GM21737 (cell line): ENCODE data around the gene UFSP1.

Source experiments
- ATAC-seq: cut with Tn5 transposase; IDR thresholded peaks from one replicate; pipeline ENCODE4 v1.9.1; 2021; ENCODE audit warnings: mild to moderate bottlenecking, moderate library complexity; ENCODE audit not compliant: unreplicated experiment

Gene UFSP1

GRCh38 chr7:100895956-100896731 is 6.6 kb upstream of the UFSP1 start:
- no peak for ATAC-seq

DNA sequence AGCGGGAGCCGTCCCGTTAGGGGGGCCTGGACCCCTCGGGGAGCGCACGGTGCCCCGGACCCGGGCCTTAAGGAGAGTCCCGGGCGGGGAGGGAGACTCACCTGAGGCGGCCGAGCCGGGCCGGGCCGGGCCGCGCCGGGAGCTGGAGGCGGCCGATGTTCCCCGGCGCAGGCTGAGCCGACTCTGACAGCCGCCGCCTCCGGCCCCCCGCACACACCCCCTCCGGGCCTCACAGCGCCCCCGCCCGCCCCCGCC is 6.1 kb upstream of the UFSP1 start, which contains the start of gene ACHE:
TSS of gene ACHE (minus strand) at position 188 of the 255 bp plus-strand sequence. CDS start 1,656 bp downstream, outside the sequence.
- ATAC-seq = no peak

GRCh38 chr7:100894860-100895700 is 5.6 kb upstream of the UFSP1 start:
- ATAC-seq = no peak

DNA sequence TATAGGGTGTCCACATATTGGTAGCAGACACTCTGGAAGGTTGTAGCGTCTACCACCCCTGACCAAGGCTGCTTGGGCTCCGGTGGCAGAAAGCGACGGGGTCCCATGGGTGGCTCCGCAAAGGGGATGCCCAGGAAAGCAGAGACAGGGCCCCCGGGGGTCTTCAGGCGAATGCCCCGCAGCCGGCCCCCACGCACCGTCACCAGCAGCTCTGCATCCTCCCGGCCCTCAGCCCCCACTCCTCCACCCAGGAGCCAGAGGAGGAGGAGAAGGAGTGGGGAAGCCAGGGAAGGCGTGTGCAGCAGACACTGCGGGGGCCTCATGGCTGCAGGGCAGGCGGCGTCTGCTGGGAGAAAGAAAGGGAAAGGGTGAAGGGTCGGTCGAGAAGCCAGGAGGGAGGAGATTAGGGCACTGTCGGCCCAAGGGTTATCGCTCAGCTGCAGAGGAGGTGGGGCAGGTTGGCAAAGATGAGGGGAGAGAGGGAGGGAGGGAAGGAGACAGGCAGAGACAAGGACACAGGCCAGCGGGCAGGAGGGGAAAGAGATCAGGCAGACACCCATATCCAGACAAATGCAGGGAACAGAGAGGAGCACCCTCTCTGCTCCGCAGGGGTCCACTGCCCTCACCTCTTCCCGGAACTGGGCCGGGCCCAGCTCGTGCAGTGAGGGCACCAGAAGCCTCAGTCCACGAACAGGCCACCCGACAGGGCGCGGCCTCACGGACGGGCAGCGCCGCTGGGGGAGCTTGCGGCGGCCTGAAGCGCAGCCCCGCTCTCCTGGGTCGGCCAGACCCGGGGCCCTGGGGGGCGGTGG is 4.6 kb upstream of the UFSP1 start:
- ATAC-seq = no peak

DNA sequence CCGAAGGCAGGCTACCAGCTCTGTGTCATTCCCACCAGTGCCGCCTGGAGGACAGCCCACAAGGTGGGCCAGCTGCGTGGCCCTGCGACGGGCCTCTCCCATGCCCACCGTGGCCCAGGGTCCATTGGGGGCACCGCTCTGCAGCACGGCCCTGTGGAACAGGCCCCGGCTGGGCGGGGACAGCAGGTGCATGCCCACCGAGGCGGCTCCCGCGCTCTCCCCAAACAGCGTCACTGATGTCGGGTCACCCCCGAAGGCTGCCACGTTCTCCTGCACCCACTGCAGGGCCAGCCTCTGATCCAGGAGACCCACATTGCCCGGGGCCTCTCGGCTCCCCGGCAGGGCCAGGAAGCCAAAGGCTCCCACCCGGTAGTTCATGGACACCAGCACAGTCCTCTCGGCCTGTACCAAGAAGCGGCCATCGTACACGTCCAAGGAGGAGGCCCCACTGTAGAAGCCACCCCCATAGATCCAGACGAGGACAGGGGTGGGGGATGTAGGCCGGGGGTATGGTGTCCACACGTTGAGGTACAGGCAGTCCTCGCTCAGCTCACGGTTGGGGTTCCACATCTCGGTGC is 3.9 kb upstream of the UFSP1 start:
- no peak for ATAC-seq

DNA sequence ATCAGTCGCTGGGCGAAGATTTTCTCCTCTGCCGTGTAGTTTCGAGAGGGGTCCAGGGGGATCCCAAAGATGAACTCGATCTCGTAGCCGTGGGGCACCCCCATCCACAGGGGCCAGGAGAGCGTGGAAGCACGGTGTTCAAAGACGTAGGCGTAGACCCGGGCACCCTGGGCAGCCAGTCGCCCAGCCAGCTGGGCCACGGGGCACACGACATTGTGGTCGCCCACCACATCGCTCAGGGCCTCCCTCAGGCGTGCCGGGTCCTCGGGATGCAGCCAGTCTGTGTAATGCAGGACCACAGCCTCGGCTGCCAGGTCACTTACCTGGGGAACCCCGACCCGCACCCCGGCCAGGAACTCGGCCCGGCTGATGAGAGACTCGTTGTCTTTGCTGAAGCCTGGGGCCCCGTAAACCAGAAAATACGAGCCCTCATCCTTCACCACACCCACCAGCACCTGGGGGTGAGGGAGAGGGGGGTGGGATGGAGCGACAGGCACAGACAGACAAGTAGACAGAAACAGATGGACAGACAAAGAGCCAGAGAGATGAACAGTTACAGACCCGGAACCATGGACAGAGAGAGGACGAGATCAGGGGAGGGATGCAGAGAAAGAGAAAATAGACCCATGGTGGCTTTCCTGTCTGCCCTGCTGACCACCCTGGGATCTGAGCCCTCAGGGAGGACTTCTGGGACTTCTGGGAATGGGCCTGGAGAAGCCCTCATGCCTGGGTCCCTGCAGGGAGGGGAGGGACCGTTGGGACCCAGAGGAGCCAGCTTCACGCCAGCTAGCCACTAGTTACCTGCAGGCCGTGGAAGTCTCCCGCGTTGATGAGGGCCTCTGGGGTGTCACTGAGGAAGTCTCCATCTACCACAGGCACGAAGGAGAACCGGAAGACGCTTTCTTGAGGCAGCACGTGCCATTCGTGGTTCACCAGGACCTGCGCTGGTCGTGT is 3.1 kb upstream of the UFSP1 start:
- ATAC-seq = no peak

DNA sequence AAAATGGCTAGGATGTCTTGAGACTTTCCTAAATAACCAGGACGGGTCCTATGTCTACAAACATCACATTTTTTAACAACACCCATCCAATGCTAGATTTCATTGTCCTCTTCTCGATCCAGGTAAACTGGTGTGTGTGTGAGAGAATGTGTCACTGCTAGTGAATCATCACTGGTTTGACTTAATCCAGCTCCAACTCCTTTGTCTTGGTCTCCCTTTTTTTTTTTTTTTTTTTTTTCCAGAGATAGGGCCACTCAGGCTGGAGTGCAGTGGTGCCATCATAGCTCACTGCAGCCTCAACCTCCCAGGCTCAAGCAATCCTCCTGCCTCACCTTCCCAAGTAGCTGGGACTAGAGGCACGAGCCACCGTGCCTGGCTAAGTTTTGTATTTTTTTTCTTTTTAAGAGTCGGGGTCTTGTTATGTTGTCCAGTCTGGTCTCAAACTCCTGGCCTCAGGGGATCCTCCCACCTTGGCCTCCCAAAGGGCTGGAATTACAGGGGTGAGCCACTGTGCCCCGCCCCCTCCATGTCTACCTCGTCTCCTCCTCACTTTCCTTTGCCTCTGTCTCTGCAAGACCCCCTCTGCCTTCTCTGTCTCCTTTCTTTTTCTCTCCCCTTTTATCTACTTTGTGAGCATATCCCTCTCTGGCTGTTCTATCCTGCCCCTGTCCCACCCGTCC is 2.2 kb upstream of the UFSP1 start:
- no peak for ATAC-seq

DNA sequence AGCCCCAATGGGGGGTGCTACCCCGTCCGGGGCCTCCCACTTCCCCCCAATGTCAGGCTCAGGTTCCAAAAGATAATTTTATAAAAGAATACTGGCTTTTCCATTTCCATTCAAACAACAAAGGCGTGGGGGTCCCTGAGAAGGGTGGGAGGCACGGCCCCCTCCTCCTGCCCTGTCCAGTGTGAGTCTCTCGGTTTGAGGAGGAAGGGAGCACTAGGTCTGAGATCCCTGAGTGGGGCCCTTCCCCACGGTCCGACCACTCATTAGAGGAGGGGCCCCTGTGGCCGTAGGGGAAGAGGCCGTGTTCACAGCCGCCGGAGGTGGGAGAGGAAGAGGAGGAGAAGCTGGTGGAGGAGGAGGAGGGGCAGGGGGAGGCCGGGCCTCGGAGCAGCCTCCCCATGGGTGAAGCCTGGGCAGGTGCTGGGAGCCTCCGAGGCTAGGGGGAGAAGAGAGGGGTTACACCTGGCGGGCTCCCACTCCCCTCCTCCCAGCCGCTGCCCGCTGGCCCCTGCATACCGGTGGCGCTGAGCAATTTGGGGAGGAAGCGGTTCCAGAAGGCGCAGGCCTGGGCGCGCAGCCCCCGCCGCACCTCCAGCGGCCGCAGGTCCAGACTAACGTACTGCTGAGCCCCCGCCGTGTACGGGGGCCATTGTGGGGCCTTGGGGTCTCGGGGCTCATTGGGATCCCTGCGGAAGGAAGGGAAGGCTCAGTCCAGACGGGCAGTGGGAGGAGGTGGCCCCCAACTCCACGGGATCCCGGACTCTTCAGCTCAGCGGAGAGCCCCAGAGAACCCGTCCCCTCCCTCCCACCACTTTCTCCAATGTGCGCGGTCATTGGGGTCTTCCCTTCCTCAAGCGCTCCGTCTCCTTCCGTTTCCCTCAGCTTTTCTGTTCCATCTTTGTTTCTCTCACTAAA is 1.4 kb upstream of the UFSP1 start:
- no peak for ATAC-seq

DNA sequence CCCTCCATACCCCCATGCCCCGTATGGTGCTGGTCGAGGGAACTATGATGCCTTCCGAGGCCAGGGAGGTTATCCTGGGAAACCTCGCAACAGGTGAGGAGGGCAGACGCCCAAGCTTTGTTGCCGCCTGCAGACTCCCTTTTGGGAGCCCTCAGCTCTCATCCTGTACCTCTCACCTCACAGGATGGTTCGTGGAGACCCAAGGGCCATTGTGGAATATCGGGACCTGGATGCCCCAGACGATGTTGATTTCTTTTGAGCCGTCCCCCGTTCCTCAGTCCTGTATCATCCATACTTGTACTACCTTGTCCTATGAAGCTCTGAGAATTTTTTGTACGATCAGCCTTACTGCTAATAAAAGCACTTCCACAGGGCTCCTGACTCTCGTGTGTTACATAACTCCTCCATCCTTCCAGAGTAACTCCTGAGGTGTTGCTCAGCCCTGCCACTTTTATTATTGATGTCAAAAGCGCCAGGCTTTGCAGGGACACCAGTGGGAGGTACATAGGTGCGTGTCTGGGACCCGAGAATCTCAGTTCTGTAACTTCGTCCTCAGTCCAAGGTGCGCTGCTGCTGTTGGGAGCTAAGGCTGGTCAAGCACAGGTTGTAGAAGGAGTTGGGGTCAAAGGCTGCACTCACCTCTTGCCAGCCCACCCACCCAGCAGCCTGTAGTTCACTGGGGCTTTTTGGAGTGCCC is 1.1 kb downstream of the UFSP1 start:
- no peak for ATAC-seq

DNA sequence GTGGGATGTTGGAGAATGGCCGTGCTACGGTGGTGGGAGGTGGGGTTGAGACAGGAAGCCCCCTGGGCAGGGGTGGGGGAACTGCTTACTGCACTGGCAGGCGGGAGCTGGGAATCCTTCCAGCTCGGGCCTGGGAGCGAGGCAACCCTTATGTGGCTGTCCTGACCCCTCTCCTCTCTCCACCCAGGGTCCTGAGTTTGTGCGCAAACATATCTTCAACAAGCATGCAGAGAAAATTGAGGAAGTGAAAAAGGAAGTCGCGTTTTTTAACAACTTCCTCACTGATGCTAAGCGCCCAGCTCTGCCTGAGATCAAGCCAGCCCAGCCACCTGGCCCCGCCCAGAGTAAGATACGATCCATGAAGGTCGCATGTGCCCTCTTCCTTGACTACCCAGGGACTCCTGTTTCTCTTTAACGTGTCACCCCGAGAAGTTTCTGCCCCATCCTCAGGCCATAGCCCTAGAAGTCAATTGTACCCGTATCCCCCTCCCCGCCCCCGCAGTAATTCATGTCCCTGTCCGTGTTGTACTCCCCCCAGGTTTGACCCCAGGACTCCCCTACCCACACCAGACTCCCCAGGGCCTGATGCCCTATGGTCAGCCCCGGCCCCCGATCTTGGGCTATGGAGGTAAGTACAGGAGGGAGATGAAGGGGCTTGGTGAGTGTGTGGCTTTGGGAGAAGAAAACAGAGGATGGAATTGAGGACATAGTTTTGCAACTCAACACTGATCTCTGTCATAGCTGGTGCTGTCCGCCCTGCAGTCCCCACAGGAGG is 1.8 kb downstream of the UFSP1 start:
- peak; percentile 38 for ATAC-seq

DNA sequence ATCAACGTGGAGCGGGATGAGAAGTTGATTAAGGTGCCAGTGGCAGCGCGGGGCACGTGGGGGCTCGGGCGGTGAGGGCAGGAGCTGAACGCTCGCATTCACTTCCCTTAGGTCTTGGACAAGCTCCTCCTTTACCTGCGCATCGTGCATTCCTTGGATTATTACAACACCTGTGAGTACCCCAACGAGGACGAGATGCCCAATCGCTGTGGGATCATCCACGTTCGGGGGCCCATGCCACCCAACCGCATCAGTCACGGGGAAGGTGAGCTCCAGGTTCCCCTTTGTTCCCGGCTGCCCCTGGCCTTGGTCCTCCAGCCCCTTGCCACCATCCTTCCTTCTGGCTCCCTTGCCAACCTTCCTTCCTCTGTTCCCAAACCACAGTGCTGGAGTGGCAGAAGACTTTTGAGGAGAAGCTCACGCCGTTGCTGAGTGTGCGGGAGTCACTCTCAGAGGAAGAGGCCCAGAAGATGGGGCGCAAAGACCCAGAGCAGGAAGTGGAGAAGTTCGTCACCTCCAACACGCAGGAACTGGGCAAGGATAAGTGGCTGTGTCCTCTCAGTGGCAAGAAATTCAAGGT is 2.5 kb downstream of the UFSP1 start:
- ATAC-seq = no peak

GRCh38 chr7:100886142-100886935 is 3.2 kb downstream of the UFSP1 start:
- ATAC-seq = no peak

- no peak for ATAC-seq
Observed at GRCh38 chr7:100885440-100886141, 3.9 kb downstream of the UFSP1 start.

DNA sequence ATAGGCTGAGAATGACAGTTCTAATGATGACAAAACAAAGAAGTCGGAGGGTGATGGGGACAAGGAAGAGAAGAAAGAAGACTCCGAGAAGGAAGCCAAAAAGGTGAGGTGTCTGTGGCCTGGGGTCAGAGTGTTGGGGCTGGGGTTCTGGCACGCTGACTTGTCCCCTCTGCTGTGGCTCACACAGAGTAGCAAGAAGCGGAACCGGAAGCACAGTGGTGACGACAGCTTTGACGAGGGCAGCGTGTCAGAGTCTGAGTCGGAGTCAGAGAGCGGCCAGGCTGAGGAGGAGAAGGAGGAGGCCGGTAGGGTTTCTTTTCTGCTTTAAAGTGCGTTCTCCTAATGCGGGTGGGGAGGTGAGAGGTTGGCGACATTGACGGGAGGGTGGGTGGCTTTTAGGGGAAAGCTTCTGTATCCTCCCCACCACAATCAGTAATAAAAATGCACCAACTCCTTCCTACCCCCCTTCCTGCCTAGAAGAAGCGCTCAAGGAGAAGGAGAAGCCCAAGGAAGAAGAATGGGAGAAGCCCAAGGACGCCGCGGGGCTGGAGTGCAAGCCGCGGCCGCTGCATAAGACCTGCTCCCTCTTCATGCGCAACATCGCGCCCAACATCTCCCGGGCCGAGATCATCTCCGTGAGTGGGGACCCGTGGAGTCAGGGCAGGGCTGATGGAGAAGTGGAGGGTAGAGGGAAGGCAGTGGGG is 4.6 kb downstream of the UFSP1 start:
- no peak for ATAC-seq
